Stimulated activated CD8-positive, alpha-beta memory T cell treated with anti-CD3 and anti-CD28 coated beads, Interleukin-15, amount 100 ng/mL, for 24 hours (primary cell): ENCODE measurements around the gene TNK2.
"Not testable (repeated sequence)": the region's sequence is repeated elsewhere in the genome, so short reads cannot be mapped to it uniquely, and the experiment has no call there.

Experiments
- DNase-seq: peaks from one replicate; pipeline ENCODE4 v3.0.0-alpha.2; 2020; ENCODE audit warnings: low read depth

The TNK2 gene

DNA sequence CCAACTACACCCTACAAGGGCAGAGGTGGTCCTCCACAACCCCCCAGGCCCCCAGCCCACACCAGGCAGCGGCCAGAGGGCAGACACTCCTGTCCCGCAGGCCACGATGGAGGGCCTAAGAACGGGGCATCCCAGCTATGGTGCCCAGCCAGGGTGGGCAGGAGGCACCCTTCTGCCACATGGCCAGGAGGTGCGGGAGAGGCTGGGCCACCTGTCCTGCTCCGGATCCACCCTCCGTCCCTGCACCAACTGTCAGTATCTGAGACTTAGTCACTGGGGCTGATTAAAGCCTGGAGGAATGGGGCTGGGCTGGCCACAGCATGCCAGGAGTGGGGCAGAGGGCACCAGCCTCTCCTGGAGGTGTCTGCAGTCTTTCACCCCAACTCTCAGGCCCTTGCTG, 37.9 kb downstream of the TNK2 start:
- DNase-seq = no peak

- no peak for DNase-seq
These were observed 38.8 kb downstream of the TNK2 start for GRCh38 chr3:195869413-195870001.

GRCh38 chr3:195868866-195869412, 39.4 kb downstream of the TNK2 start:
- no peak for DNase-seq

GRCh38 chr3:195868336-195868865, 40.0 kb downstream of the TNK2 start:
- DNase-seq = no peak

DNA sequence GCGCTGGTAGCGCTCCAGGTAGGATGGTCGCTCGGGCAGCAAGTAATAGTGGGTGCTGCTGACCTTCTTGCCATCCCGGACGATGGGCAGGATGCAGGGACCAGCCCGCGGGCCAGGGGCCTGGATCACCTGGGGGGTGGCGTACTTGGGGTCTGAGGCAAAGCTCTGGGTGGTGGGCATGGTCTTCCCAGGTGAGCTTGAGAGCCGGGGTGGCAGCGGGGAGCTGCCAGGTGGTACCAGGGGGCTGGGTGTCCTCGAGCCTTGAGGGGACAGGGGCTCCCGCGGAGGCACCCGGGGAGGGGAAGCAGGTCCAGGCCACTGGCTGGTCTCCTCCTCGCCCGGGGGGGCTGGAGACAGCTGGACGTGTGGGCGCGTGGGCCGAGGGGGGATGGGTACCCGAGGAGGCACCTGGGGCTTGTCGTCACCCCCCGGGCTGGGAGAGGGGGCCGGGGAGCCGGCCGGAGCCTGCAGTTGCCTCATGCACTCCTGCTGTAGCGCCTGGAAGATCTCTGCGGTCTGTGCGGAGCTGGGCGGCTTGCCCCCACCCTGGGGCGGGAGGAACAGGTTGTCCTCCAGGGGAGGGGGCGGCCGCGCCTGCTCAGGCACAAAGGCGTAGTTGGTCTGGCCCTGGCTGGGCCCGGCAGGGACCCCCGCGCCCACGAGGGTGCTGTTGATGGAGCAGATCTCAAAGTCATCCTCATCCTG, 40.6 kb downstream of the TNK2 start:
- no peak for DNase-seq

DNA sequence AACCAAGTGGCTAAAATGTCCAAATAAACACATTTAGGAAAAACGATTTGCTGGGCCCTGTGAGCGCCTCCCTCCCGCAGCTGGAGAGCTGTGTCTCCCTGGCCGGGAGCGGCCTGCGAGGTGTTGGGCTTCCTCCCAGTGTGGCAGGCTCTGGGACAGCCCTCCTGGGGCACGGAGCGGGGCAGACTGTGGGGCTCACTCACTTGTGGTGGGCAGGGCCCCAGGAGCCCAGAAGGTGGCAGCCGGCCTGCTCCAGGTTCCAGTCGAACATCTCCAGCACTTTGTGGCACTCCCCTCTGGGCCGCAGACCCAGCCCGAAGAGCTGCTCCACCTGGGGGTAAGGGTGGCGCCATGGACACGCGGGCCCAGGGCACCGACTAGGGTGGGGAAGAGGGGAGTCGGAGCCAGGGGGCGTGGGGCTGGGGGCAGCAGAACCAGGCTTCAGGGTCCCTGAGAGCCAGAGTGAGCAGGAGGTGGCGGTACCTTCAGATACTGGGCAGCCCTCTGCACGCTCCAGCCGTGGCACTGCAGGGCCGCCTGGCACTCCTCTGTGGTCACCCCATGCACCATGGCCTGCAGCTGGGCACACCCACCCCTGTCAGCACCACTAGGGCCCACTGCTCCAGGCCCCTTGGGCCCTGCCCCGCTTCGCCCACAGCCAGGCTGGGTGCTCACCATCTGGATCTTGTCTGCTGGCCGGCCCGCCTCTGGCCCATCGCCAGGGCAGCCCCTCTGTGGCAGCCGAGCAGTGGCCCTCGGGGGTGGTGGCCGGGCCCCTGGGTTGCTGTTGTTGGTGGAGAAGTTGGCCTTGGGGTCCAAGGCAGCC, 41.5 kb downstream of the TNK2 start:
- no peak for DNase-seq

DNA sequence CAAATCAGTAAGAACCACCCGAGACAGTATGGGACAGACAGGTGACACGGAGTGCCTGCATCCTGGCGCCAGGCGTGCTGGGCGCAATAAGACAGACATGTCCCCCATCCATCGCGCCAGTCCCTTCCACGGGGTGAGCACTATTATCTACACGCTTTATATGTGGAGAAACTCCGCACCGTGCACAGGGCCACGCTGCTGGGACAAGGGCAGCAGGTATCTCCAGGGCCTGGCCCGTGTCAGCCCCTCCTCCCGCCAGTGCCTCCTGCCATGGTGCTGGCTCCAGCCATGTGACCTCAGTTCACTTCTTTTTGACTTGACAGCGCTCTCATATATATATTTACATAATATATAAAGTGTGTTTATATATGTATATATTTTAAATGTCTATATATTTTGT, 42.6 kb downstream of the TNK2 start:
- no peak for DNase-seq

GRCh38 chr3:195863121-195864061, 45.0 kb downstream of the TNK2 start:
- peak; percentile 13 for DNase-seq

DNA sequence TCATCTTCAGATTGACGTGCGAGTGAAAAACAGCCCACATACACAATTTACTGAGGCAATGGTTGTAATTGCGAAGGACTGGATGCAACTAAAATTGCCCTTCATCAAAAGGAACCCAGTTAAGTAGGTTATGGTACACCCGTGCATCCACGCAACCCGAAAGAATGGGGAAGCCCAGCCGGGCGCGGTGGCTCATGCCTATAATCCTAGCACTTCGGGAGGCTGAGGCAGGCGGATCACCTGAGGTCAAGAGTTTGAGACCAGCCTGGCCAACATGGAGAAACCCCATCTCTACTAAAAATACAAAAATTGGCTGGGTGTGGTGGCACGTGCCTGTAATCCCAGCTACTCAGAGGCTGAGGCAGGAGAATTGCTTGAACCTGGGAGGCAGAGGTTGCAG, 46.0 kb downstream of the TNK2 start:
- DNase-seq = not testable (repeated sequence)

DNA sequence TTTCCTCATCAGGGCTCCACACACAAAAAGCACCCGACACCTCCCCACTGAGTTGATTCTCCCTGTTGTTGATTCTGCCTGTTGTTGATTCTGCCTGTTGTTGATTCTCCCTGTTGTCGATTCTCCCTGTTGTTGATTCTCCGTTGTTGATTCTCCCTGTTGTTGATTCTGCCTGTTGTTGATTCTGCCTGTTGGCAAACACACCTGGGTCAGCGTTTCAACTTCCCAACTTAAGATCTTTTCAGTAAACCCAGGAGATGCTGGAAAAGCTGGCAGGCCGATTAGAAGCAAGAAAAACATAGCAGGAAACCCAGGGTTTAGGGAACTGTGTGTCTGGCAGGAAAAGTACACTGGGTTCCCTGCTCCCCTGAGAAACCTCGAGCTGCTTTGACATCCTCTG, 47.9 kb downstream of the TNK2 start:
- no peak for DNase-seq

- DNase-seq = no peak
These were observed 48.4 kb downstream of the TNK2 start for GRCh38 chr3:195859846-195860411.

DNA sequence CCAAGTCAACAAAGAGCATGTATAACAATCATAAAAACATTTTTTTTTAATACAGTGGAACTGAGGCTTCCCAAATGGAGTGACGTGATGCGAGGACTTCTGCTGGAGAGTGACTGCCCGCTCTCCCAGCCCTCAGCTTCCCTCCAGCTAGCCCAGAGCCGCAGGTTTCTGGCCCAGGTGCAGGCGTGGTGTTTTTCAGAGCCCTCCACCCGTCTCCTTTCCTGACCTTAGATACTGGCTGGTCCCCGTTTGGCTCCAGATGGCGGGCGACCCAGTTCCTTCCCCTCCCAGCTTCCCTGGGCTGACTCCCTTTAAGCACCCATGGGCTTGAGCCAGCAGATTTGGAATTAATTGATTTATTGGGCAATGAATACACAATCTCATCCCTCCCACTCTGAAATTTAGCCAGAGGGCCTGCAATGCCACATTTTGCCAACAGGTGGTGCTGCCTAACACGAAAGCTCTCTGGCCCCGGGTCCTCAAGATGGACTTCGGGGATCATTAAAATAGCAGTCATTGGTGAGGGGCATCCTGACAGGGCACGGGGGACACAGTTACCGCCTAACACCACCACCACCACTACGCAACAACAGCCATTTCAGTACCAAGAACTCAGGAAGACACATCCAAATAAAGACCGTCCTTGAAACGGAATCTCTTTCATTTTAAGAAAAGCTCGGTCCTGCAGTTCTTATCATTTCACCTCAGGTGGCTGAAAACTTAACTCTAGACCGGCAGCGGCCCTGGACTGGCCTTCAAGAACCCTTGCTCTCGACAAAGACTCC, 49.1 kb downstream of the TNK2 start:
- peak; percentile 73 for DNase-seq

GRCh38 chr3:195856410-195857084, 51.8 kb downstream of the TNK2 start:
- DNase-seq = no peak

- DNase-seq = no peak
These were observed 52.6 kb downstream of the TNK2 start for GRCh38 chr3:195855471-195856409.

DNA sequence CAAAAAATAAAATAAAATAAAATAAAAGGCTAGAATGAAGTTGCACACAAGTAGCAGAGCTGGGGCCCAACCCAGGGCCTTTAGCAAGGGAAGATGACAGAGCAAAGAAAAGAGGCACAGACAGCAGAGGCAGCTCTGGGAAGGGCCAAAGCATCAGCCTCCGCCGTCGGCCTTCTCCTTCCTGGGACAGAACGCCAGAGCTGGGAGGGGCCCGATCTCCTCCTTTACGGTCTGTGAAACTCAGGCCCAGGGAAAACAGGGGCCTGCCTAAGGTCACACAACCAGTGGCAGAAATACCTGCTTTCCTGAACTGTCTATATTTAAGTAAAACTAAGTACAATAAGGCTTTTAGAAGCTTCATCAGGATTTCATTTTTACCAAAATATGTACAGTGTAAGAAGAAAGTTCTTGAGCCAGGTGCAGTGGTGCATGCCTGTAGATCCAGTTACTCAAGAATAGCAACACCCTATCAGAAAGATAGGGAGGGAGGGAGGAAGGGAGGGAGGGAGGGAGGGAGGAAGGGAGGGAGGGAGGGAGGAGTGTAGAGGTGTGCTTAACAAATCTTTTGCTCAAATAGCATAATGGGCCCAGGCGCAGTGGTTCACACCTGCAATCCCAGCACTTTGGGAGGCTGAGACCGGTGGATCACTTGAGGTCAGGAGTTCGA, 53.6 kb downstream of the TNK2 start:
- no peak for DNase-seq

DNA sequence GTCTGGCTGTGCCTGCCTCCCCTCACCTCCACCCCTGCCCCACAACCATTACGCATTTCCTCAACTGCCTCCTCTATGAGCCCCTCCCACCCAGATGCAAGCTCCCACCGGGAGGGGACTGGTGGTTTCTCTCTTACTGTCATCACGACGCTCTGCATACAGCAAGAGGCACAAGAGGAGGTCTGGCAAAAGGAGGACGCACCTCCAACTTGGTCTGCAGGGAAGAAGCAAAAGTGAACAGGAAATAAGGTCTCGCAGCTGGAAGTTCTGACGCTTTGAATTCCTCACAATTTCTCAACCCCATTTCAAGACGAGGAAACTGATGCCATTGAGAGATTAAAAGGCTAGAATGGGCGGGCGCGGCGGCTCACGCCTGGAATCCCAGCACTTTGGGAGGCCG, 54.4 kb downstream of the TNK2 start:
- no peak for DNase-seq

- no peak for DNase-seq
These were observed 55.3 kb downstream of the TNK2 start for GRCh38 chr3:195853036-195853435.
